Measurements from ENCODE around the gene P2RX6.

- no peak for TF ChIP-seq CTCF (IDR thresholded peaks at IDR 0.05)
- TF ChIP-seq POLR2AphosphoS5 (IDR thresholded peaks at IDR 0.05), result no peak
- no peak for TF ChIP-seq POLR2A (IDR thresholded peaks at IDR 0.05; ENCODE audit: low read depth)
- no peak for TF ChIP-seq EP300 (IDR thresholded peaks at IDR 0.05)
Observed at GRCh38 chr22:20995329-20996030, 19.5 kb upstream of the P2RX6 start.
